SH-SY5Y (cell line): ENCODE results near the gene OGFOD1.

Experiments used
- GATA2 ChIP-seq: IDR thresholded peaks from 2 replicates; pipeline ENCODE4 v1.6.1; 2011; ENCODE audit warnings: mild to moderate bottlenecking, low read depth, low read length
- GATA3 ChIP-seq: IDR thresholded peaks from 2 replicates; pipeline ENCODE4 v1.6.1; 2011; ENCODE audit warnings: low read depth, mild to moderate bottlenecking, low read length, moderate library complexity

DNA sequence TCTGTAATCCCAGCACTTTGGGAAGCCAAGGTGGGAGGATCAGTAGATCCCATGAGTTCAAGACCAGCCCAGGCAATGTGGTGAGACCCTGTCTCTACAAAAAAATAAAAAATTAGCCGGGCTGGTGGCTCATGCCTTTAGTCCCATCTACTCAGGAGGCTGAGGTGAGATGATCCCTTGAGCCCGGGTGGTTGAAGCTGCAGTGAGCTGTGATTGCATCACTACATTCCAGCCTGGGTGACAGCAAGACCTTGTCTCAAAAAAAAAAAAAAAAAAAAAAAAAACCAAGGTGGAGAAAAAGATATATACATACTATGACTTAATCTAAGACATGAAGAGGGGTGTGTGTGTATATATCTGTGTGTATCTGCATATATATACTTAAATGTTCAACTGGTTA lies 41.8 kb downstream of the OGFOD1 start:
- TF ChIP-seq GATA3 (no peak), GATA2 (no peak)
